ENCODE results near the gene PPP1R12B.
"Not testable (repeated sequence)": the region's sequence is repeated elsewhere in the genome, so short reads cannot be mapped to it uniquely, and the experiment has no call there.

Gene PPP1R12B

DNA sequence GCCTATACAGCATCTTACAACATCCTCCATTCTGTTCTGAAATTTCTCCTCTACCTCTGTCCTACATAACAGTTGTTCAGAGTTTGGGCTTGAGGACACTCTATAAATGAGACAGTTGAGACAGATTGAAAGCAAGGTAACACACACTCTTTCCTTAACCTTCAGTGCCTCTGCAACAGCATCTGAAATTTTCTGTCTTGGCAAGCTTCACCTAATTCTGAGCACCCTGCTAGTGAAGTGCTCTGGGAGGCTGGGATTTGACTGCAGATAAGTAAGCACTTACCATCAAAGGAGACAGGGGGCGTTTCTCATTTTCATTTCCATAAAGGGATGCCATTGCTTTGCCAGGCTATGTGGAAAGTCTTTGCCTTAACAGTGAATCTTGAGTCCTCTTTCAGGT, 53.3 kb downstream of the PPP1R12B start:
- in situ Hi-C loops (cut with MboI; ENCODE audit: low sequenced_read_pairs): not testable (repeated sequence)

DNA sequence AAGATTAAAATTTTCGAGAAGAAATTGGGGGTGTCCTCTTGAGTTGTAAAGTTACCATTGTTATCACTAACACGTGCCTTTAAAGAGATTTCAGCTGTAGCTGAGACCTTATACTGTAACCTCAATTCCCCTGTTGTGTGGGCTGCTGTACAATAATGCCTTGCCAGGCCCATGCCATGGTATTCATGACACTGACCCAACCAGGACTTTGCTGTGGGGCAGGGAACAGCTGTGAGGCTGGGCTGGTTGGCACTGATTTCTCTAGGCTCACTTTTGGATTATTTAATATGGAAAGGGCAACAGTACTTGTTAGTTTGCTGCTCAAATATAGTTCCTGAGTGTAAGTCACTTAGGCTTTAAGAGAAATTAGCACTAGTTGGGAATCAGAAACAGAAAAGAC, 54.9 kb downstream of the PPP1R12B start:
- in situ Hi-C loops (cut with MboI; ENCODE audit: low sequenced_read_pairs): not testable (repeated sequence)

DNA sequence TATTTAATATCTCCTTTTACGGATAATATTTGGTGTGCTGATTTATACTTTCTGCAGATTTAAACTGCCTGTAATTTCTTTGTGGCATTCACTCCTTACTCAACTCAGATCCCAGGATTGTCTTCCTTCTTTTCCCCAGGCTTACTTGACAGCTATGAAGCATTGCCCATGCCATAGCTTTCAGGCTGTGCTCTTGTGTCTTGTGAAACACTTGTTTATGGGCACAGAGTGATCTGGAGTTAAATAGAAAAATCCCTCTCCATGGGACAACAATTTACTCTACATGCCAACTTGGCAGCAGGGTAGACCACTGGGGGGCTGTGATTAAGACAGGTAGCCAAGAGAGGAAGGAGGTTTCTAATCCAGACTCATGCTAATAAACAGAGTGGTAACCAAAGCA, 57.4 kb downstream of the PPP1R12B start:
- in situ Hi-C loops (cut with MboI; ENCODE audit: low sequenced_read_pairs): no loop called here

DNA sequence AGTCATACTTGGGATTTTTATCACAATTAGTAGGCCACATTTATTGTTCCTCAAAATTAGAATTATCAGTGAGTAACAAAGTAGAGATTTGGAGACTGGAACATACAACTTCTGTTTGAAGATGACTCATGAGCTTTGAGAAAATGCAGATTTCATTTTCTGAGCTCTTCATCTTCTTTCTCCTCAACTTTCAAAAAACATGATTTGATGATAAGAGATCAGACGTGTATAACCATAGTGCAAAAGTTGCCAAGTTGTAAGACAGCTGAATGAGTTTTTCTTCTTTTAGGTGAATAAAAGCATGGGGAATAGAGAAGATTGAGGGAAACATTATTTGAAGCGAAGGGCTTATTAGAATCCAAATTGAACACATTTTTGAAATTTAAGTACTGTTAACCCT, 58.4 kb downstream of the PPP1R12B start:
- in situ Hi-C loops (cut with MboI; ENCODE audit: low sequenced_read_pairs): not testable (repeated sequence)

DNA sequence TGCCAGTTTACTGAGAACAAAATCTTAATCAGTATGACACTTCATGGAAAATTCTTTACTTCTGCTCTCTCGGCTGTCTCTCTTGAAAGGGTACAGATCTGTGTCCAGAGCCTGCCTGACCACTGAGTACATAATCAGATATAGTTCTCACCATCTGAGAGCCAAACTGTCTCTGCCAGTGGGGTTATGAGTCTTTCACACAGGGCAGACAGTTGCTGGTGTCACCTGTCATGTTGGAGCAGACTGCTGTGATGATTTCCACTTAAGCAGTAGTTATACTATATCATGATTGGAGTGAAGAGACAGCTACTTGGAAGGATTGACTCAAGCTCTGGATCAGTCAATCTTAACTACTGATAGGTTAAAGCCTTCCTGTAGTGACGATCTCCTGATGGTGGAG, 58.9 kb downstream of the PPP1R12B start:
- in situ Hi-C loops (cut with MboI; ENCODE audit: low sequenced_read_pairs): not testable (repeated sequence)

DNA sequence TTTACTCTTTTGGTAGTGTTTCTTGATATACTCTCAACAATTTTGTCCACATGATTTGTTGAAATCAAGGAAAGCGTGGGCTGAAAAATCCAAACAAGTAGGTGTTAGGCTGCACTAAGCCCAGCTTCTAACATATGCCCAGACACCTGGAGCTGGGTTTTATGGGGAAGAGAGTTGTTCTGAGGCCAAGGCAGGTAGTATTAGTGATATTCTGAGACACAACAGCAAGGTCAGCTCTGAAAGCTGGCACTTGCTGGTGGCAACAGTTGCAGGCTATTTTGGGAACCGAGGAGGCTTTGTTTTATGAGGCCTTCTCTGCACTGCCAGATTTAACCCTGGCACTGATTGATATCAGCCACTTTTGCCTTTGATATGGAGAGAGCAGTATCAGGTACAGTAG, 61.8 kb downstream of the PPP1R12B start:
- in situ Hi-C loops (cut with MboI; ENCODE audit: low sequenced_read_pairs): not testable (repeated sequence)

DNA sequence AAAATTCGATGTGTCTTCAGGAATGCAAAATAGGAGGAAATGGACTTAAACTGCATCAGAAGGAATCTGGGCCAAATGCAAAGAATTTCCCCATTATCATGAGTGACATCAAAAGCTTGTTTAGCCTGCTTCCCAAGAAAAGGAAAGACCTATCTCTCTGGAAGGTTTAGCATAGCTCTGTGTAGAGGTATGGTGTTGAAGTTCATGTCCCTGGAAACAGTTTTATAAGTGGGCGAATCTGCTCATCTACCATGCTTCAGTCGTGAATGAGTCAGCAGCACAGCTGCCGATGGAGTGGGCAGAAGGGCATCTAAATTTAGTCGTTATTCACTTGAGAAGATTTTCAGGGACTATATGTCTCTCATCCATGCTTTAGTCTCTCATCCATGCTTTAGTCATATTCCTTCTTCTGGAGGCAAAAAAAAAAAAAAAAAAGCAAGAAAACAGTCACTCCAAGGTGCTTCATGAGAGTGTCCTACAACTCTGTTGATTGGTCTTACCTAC, 62.4 kb downstream of the PPP1R12B start:
- in situ Hi-C loops (cut with MboI; ENCODE audit: low sequenced_read_pairs): not testable (repeated sequence)

DNA sequence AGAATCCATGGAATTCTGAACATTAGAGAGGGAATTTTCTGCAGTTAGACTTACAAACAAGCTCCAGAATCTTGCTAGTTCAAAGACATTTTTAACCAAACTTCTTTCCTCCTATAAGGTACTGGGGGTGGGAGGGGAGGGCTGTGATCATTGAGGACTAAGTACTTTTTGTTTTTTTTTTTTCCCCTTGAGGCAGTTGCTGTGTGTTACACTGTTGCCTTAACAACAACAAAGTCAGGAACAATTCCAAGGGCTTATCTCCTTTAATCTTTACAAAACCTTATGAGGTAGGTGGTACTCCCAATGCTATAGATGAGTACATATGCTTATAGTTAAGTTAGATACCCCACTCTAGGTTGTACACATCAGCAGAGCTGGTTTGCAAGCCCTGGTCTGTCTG, 62.9 kb downstream of the PPP1R12B start:
- in situ Hi-C loops (cut with MboI; ENCODE audit: low sequenced_read_pairs): no loop called here

DNA sequence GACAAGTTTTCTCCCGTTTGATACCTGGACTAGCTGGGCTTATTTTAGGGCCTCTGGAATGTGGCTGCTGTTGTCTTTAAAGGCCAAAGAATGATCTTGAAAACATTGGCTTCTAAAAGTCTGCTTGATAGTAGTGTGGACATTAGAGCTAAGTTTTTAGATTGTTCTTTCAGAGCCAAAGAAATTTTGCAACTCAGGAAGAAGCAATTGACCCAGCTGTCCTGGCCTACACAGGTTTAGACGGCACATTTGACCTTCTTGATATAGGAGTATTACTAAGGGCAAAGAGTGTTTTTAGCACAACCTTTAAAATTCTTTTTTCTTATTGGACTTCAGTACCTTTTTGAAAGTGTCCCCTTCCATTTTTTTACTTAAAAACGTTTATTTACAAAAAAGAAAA, 63.9 kb downstream of the PPP1R12B start:
- in situ Hi-C loops (cut with MboI; ENCODE audit: low sequenced_read_pairs): not testable (repeated sequence)

DNA sequence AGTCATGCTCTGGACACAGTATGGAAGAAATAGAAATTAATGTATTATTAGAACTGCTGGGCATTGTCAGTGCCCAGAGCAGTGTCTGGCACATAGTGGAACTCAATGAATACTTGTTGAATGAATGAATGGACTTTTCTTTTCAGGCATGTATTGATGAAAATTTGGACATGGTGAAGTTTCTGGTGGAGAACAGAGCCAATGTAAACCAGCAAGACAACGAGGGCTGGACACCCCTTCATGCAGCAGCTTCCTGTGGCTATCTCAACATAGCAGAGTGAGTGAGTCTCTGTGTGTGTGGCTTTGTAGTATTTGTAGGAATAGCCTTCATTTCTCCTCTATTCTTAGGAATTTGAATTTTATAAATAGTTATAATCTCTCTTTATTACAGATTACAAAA, 68.1 kb downstream of the PPP1R12B start:
- in situ Hi-C loops (cut with MboI; ENCODE audit: low sequenced_read_pairs): no loop called here

DNA sequence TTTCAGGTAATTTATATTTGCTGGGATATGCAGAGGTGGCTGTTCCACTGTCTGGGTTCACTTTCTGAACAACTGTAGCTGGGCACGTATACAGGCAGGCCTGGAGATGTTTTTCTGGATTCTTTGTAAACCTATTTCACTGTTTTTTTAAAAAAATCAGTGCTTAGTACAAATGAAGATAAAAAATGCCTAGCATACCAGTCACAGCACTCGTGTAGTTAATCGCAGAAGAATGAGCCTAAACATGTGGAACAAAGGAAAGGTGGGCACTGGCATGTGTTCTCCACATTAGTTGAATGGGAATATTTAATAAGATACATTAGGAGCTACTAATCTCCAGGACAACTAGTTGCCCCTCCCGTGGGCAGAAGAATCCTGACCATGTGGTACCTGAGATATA, 68.6 kb downstream of the PPP1R12B start:
- in situ Hi-C loops (cut with MboI; ENCODE audit: low sequenced_read_pairs): not testable (repeated sequence)

DNA sequence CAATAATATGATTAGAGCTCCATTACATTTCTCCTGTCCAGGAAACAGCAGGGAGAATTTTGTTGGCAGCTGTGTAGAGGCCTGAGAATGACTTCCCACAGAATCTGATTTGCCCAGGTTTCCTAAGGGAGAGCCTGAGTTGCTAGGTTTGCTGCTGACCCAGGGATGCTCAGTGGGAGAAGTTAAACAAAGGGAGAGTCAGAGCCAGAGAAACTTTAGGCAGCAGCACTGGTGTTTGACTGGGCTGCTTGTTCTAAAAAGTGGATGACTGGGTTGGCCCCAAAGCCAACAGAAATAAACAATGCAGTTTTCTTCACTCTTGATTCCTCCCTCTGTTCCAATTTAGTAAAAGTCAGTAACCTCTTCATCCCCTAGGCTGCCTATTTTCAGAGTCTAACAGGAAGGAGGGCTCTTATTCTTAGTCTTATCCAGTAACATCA, 69.3 kb downstream of the PPP1R12B start:
- in situ Hi-C loops (cut with MboI; ENCODE audit: low sequenced_read_pairs): not testable (repeated sequence)

DNA sequence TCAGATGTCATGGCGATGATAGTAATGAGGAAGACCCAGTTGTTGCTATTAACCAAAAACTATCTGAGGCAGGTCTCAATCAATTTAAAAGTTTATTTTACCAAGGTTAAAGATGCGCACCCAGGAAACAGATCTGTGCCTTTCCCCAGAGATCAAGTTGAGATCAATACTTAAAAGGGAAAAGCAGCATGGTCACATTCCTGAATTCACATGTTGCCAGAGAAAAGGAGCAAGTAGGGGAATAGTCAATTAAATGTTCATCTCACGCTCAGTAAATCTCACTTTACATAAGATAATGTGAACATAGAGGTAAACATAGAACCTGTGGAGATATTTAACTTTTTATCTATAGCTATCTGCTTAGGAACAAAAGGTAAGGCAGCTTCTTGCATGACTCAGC, 71.2 kb downstream of the PPP1R12B start:
- in situ Hi-C loops (cut with MboI; ENCODE audit: low sequenced_read_pairs): not testable (repeated sequence)

DNA sequence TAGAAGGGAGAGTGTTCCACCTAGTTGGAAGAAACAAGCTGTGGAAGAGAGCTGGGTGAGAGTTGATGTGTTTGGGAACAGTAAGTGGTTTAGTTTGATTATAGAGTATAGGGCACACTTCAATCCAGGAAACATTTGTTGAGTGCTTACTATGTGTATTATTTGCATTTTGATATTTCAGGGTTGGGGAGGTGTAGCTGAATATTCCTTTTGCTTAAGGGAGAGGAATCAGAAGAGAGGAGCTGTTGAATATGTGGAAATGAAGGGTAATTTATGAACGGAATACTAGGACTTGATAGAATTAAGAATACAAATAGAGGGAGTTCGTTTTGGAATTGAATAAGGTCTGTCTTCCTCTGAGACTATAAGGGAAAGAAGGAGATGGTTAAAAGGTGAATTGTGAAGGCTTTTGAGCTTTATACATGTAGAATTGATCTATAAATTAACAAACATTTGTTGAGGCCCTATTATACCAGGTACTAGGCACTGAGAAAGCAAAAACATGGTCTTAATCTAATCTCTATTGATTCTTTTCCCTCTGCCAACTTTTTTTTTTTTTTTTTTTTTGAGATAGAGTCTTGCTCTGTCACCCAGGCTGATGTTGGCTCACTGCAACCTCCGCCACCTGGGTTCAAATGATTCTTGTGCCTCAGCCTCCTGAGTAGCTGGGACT, 72.1 kb downstream of the PPP1R12B start:
- in situ Hi-C loops (cut with MboI; ENCODE audit: low sequenced_read_pairs): not testable (repeated sequence)

DNA sequence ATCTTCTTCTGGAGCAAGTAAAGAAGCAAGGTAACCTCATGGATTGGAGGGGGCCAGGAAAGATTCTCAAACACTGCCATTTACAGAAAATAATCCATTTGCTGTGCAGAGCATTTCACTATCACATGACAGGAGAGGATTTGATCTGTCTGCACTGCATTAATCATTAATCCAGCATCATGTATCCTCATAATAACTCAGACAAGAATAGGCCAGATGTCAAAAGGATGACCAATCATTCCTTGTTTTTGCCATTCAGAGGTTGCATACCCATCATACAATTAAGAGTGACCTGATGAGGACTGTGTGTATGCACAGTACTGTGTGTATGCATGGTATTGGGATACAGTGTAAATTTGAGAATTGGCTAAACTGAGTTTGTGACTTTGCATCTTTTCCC, 74.2 kb downstream of the PPP1R12B start:
- in situ Hi-C loops (cut with MboI; ENCODE audit: low sequenced_read_pairs): not testable (repeated sequence)

DNA sequence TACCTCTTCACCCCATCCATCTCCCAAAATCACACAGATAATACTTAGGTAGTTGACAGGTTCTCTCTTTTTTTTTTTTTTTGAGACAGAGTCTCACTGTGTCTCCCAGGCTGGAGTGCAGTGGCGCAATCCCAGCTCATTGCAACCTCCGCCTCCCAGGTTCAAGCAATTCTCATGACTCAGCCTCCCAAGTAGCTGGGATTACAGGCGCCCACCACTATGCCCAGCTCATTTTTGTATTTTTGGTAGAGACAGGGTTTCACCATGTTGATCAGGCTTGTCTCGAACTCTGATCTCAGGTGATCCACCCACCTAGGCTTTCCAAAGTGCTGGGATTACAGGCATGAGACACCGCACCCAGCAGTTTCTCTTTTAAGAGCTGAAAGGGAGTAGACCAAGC, 75.8 kb downstream of the PPP1R12B start:
- in situ Hi-C loops (cut with MboI; ENCODE audit: low sequenced_read_pairs): not testable (repeated sequence)

DNA sequence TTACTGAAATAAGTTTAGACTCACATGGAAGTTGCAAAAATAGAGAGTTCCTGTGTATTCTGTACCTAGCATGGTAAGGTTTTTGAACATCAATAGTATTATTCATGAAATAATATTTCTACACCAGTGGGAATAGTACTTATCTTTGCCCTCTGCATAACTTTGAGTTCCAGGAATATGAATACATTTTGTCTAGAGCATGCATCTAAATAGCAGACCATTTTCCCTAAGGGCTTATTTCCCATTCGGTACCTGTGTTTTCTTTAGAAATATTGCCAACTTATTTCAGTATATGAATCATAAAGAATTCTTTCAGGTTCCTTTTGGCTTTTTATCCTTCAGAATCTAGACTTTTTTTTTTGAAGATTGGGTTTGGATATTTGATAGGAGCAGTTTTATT, 81.6 kb downstream of the PPP1R12B start:
- in situ Hi-C loops (cut with MboI; ENCODE audit: low sequenced_read_pairs): not testable (repeated sequence)

DNA sequence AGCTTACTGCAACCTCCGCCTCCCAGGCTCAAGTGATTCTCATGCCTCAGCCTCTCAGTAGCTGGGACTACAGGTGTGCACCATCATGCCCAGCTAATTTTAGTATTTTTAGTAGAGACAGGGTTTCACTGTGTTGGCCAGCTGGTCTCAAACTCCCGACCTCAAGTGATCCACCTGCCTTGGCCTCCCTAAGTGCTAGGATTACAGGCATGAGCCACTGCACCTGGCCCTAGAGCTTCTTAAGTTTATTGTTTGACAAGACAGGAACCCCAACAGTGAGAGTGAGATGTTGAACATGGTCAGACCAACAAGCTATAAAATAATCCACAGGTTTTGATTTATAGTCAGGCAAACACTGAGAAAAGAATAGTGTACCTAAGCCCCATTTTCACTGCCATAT, 83.8 kb downstream of the PPP1R12B start:
- in situ Hi-C loops (cut with MboI; ENCODE audit: low sequenced_read_pairs): not testable (repeated sequence)

DNA sequence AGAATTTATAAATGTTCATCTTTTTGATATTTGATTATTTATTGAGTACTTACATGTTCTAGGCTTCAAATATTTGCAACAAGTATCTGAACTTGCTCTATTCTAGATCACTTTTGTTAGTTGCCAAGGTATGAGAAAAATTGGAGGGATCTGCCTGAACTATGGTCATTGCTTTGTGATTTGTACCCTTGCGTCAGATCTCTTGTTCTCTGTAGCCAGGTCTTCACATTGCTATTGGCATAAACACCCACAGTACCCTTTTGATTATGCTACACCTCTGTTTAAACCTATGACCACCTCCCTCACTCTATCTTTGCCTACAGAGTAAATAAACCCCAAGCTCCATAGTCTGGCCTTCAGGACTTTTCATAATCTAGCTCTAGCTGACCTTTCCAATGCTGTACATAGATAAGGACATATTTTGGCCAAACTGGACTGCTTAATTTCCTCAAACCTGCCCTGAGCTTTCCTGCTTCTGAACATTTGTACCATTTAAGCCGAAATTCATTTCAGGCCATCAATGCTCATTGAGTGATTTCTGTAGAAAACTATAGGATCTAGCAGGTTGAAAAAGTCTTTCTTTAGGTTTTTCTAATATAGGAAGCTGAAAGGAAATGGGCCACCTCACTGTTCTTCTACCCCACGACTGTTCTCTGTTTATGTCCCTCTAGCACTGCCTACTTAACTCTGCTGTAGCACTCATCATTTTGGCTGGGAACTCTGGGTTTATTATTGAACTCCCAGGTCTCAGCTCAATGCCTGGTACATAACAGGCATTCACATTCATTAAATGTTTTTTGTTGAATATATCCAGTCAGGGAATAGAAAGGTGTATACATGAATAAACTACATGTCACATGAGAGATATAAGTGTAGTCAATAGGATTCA, 84.9 kb downstream of the PPP1R12B start:
- in situ Hi-C loops (cut with MboI; ENCODE audit: low sequenced_read_pairs): no loop called here

DNA sequence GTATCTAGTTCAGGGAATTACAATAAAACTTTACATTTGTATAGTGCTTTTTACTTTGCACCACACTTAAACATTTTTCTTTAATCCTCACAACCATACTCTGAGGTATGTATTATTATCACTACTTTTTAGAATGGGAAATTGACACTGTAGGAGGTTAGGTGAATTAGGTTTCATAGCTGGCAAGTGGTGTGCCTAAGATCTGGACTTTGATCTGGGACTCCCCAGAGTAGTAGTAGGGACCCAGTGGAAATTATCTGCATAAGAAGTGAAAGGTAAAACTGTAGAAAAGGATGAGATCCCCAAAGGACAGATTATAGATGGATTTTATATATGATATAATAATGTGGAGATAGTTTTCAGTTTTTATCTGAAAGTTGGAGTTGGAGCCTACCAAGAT, 85.6 kb downstream of the PPP1R12B start:
- in situ Hi-C loops (cut with MboI; ENCODE audit: low sequenced_read_pairs): no loop called here

DNA sequence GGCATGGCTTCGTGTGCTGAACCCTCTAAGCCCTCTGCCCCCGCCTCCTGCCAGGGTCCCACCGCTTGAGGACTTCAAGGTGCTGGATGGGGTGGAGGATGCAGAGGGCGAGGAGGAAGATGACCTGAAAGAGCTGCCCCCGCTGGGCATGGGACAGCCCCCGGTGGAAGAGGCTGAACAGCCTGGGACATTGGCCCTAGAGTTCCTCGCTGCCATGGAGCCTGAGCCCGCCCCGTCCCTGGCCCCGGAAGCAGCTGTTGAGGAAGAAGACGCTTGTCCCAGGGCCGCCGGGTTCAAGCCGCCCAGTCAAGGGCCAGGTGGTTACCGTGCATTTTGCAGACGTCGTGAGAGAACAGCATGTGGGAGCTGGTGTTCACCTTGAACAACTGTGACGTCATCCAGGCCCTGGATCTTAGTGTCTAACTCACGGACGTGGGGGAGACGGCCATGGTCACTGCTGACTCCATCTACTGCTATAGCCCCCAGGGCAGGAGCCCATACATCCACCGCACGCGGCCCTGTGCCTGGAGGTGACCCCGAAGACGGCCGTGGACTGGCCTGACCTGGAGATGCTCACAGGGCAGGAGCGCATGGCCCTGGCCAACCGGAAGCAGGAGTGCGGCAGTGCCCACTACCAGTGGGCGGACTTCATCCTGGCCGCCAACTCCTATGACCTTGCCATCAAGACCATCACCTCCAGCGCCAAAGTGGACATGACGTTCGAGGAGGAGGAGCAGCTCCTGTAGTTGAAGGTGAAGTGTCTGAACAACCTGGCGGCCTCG, 90.1 kb downstream of the PPP1R12B start:
- in situ Hi-C loops (cut with MboI; ENCODE audit: low sequenced_read_pairs): no loop called here

All from HL-60/S4 treated with retinoic acid at 250 ng/mL for 4 days and 3 days (cell line).